ENCODE results near the gene ASIC2.

ASIC2 gene

GRCh38 chr17:33240362-33240761 is 52.7 kb downstream of the ASIC2 start:
- Histone ChIP-seq H3K9me2 (replicated peaks; ENCODE audit: control insufficient read depth, low read length) (no peaks in the 10 kb centered on the region), H3F3A (ENCODE audit: control insufficient read depth, insufficient read depth) (no peaks in the 10 kb centered on the region), H3K4me3 (ENCODE audit: low read length) (no peak overlapping the region), H3K36me3 (ENCODE audit: control insufficient read depth, low read length) (no peaks in the 10 kb centered on the region), H3K9me3 (ENCODE audit: control insufficient read depth, insufficient read depth, low read length) (no peaks in the 10 kb centered on the region), H3K27me3 (ENCODE audit: control insufficient read depth, low read length) (no peaks in the 10 kb centered on the region), H3K4me1 (ENCODE audit: control insufficient read depth, low read length) (no peaks in the 10 kb centered on the region), H3K27ac (ENCODE audit: low read depth, low read length) (no peak overlapping the region), H3K79me2 (ENCODE audit: control insufficient read depth, low read length) (no peaks in the 10 kb centered on the region), H4K20me1 (ENCODE audit: control insufficient read depth, insufficient read depth, low read depth, low read length) (no peaks in the 10 kb centered on the region), H3K4me2 (ENCODE audit: low read length) (no peak overlapping the region)
- TF ChIP-seq EZH2phosphoT487 (IDR thresholded peaks at IDR 0.05; ENCODE audit: borderline replicate concordance, low read length) (no peak), CTCF (IDR thresholded peaks at IDR 0.05; ENCODE audit: low read depth, low read length, poor library complexity, severe bottlenecking) (no peak)

- Histone ChIP-seq H4K20me1 (ENCODE audit: control insufficient read depth, insufficient read depth, low read depth, low read length) (no peaks in the 10 kb centered on the region), H3K27ac (ENCODE audit: low read depth, low read length) (no peak overlapping the region), H3K79me2 (ENCODE audit: control insufficient read depth, low read length) (no peaks in the 10 kb centered on the region), H3F3A (ENCODE audit: control insufficient read depth, insufficient read depth) (no peaks in the 10 kb centered on the region), H3K4me3 (ENCODE audit: low read length) (no peak overlapping the region), H3K4me2 (ENCODE audit: low read length) (no peak overlapping the region), H3K36me3 (ENCODE audit: control insufficient read depth, low read length) (no peaks in the 10 kb centered on the region), H3K27me3 (ENCODE audit: control insufficient read depth, low read length) (no peaks in the 10 kb centered on the region), H3K4me1 (ENCODE audit: control insufficient read depth, low read length) (no peaks in the 10 kb centered on the region), H3K9me3 (ENCODE audit: control insufficient read depth, insufficient read depth, low read length) (no peaks in the 10 kb centered on the region), H3K9me2 (replicated peaks; ENCODE audit: control insufficient read depth, low read length) (no peaks in the 10 kb centered on the region)
- no peak for TF ChIP-seq CTCF (IDR thresholded peaks at IDR 0.05; ENCODE audit: low read depth, low read length, poor library complexity, severe bottlenecking)
- no peak for TF ChIP-seq EZH2phosphoT487 (IDR thresholded peaks at IDR 0.05; ENCODE audit: borderline replicate concordance, low read length)
These were observed 53.4 kb downstream of the ASIC2 start for GRCh38 chr17:33239702-33240101.

GRCh38 chr17:33234930-33235685 is 58.0 kb downstream of the ASIC2 start:
- Histone ChIP-seq H3K4me2 (ENCODE audit: low read length) (no peak overlapping the region), H3F3A (ENCODE audit: control insufficient read depth, insufficient read depth) (no peaks in the 10 kb centered on the region), H3K27ac (ENCODE audit: low read depth, low read length) (no peak overlapping the region), H3K27me3 (ENCODE audit: control insufficient read depth, low read length) (no peaks in the 10 kb centered on the region), H3K79me2 (ENCODE audit: control insufficient read depth, low read length) (no peaks in the 10 kb centered on the region), H3K9me2 (replicated peaks; ENCODE audit: control insufficient read depth, low read length) (no peaks in the 10 kb centered on the region), H3K4me1 (ENCODE audit: control insufficient read depth, low read length) (no peaks in the 10 kb centered on the region), H3K9me3 (ENCODE audit: control insufficient read depth, insufficient read depth, low read length) (no peaks in the 10 kb centered on the region), H3K4me3 (ENCODE audit: low read length) (no peak overlapping the region), H3K36me3 (ENCODE audit: control insufficient read depth, low read length) (no peaks in the 10 kb centered on the region), H4K20me1 (ENCODE audit: control insufficient read depth, insufficient read depth, low read depth, low read length) (no peaks in the 10 kb centered on the region)
- no peak for TF ChIP-seq CTCF (IDR thresholded peaks at IDR 0.05; ENCODE audit: low read depth, low read length, poor library complexity, severe bottlenecking)
- TF ChIP-seq EZH2phosphoT487 (IDR thresholded peaks at IDR 0.05; ENCODE audit: borderline replicate concordance, low read length): no peak
